H4 (cell line): Measurements from ENCODE around the gene CCT3. TPM values are rescaled to one million over a fixed set of nuclear protein-coding genes. Genes with fewer than 3 reads are reported as not detected.
"Not testable (repeated sequence)": the region's sequence is repeated elsewhere in the genome, so short reads cannot be mapped to it uniquely, and the experiment has no call there.

Experiments
- DNase-seq: peaks from one replicate; pipeline ENCODE4 v3.0.0-alpha.2; 2015; ENCODE audit warnings: low spot score
- total RNA-seq: library from RNA; depleted of rRNA; stranded (reverse); fragments of >200 nt; shearing (Covaris generic); gene quantifications from 2 replicates; pipeline ENCODE4 v1.2.3, GENCODE V29; 2014

CCT3 gene
- total RNA-seq, 1 experiment from 2014 or later, result 584 TPM

DNA sequence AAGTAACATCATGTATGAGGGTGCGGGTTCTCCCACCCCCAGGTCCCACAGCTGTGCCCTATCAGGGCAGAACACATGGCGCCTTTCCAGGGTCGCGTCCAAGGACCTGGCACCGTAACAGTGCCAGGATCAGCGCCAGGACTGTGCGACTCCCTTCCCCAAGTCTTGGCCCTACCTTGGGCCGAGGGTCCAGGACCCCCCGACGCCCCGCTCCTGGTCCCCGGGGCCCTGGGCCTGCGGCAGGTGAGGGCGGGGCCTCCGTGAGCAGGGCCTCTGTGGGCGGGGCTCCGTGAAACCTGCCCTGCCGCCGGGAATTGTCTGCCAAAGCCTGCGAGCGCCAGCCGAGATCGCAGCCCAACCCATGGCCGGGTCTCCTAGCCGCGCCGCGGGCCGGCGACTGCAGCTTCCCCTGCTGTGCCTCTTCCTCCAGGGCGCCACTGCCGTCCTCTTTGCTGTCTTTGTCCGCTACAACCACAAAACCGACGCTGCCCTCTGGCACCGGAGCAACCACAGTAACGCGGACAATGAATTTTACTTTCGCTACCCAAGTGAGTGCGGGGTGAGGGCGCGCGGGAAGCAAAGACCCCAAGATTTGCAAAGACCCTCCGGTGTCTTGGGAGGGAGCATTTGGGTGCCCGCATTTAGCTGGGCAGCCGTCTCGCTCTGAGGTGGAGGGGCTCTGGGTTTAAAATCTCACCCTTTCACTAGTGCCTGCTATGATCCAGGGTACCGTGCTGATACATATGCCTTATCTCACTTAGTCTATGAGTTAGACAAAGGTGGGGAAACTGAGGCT lies 31.0 kb upstream of the CCT3 start, which contains the start of gene RHBG:
TSS of gene RHBG (plus strand) at position 323 of the 796 bp plus-strand sequence. CDS start at position 362, 39 bp downstream.
- no peak for DNase-seq

DNA sequence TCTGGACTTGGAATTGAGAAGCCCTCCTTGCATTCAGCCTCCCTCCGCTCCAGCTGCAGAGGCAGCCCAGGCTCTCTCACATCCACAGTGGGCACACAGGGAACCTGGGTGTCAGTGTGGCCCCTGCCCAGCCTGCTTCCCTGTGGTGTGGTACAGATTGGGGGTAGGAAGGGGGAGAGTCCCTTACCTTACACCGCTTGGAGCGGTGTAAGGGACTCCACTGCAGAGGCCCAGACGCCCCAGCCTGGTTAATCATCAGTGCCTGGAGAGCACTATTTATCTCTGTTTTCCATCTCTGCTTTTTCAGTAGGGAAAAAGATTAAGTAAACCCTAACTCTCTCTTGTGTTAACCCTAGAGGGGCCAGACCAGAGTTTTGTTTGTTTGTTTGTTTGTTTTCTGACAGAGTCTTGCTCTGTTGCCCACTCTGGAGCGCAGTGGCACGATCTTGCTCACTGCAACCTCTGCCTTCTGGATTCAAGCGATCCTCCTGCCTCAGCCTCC lies 30.1 kb upstream of the CCT3 start:
- no peak for DNase-seq

- DNase-seq, result no peak
Observed at GRCh38 chr1:156367383-156368156, 29.5 kb upstream of the CCT3 start.

- DNase-seq, result no peak
Observed at GRCh38 chr1:156366378-156367166, 28.5 kb upstream of the CCT3 start.

DNA sequence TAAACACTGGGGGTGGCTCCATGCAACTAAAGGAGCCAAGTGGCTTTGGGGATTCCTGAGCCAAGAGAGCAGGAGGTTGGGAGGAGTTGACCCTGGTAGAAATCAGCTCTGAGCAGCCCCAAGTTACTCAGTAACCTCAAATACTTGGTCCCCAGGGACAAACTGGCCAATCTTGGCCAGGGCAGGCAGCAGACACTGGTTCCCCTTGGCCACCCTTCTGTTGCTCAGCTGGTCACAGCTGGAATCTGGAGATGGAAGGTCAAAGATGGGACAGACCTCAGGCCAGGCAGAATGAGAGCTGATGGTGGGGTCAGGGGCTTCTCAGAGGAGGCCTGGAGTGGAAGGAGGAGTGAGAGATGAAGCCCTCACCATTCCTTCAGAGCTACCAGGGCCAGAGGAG lies 27.7 kb upstream of the CCT3 start:
- DNase-seq, result no peak

GRCh38 chr1:156360534-156360933 lies 22.4 kb upstream of the CCT3 start:
- no peak for DNase-seq

GRCh38 chr1:156359973-156360372 lies 21.9 kb upstream of the CCT3 start:
- peak; percentile 27 for DNase-seq

- no peak for DNase-seq
Observed at GRCh38 chr1:156359249-156359648, 21.2 kb upstream of the CCT3 start.

DNA sequence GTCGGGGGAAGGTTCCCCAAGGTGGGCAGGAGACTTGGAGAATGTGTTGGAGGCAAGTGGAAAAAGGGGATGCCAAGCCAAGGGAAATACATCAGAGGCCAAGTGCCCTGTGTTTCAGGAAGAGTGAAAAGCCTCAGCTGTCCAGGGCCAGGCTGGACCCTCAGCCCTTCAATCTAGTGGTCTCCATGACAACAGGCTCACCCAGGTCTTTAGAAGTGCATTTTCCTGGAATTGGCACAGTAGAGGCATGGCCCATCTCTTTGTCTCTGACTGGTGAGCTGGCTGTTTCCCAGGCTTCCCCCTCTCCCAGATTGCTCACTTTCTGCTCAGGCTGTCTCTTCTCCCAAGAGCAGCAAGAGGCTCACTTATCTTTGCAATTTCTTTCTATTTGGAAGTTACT lies 20.5 kb upstream of the CCT3 start:
- no peak for DNase-seq

DNA sequence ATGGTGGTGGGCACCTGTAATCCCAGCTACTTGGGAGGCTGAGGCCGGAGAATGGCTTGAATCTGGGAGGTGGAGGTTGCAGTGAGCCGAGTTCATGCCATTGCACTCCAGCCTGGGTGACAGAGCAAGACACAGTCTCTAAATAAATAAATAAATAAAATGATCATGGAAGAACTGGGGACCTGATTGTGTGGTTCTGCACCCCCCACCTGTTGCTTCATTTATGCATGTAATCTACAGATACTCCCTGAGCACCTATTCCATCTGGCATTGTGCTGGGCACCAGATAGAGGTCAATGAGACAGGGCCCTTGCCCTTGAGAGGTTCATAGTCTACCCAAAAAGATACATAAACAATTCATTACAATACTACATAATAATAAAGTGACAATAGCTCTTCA lies 19.9 kb upstream of the CCT3 start:
- no peak for DNase-seq

DNA sequence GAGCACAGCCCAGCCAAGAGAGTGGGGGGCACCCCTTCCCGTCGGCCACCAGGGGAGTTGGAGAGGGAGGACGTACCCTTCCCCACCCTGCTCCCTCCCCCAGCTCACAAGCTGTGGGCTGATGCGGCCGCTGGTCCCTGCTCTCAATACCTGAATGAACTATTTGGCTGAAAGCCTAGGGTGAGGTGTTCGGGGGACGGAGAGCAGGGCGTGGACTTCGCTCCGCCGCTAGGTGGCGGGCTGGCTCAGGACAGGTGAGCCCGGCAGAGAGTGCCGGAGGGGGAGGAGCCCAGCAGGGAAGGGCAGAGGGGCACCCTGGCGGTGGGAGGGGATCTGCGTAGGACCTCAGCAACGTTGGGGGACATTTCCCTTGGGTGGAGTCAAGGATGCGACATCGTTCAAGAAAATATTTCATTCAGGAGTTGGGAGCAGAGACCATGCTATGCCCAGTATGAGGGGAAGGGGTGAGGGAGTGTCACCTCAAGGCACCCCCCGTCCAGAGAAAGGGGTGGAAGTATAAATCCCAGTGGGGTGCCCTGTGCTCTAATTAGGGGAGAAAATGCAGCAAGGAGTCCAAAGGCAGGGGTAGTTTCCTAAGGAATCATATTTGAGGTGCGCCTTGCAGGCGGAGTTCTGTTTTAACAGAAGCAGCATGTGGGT lies 18.9 kb upstream of the CCT3 start:
- DNase-seq, result peak; percentile 49

DNA sequence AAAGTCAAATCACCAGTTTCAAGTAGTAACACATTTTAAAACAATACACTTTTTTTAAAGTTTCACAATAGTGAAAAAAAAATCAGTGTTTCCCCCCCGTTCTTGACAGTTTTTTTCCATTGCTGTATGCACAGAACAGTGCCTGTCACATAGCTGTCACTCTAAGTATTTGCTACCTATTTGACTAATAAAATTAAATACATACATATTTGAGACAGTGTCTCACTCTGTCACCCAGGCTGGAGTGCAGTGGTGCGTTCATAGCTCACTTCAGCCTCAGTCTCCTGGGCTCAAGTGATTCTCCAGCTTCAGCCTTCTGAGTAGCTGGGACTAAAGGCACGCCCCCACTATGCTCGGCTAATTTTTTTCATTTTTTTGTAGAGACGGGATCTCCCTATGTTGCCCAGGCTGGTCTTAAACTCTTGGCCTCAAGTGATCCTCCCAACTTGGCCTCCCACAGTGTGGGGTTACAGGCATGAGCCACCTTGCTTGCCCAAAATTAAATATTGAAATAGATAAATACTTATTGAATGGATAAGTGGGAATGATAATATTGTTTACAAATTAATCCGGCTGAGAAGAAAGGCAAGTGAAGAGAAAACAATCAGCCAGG lies 18.3 kb upstream of the CCT3 start:
- DNase-seq, result no peak

- DNase-seq, result not testable (repeated sequence)
Observed at GRCh38 chr1:156352481-156352880, 14.4 kb upstream of the CCT3 start.

DNA sequence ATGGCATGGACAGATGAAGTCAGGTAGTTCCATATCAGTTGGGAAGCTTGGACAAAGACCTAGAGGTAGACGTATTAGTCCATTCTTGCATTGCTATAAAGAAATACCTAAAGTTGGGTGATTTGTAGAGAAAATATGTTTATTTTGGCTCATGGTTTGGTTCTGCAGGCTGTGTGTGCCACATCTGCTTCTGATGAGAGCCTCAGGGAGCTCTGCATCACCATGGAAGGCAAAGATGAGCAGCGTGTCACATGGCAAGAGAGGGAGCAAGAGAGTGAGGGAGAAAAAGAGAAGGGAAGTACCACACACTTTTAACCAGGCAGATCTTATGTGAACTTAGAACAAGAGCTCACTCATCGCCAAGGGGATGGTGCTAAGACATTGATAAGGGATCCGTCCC lies 9.2 kb upstream of the CCT3 start:
- no peak for DNase-seq

DNA sequence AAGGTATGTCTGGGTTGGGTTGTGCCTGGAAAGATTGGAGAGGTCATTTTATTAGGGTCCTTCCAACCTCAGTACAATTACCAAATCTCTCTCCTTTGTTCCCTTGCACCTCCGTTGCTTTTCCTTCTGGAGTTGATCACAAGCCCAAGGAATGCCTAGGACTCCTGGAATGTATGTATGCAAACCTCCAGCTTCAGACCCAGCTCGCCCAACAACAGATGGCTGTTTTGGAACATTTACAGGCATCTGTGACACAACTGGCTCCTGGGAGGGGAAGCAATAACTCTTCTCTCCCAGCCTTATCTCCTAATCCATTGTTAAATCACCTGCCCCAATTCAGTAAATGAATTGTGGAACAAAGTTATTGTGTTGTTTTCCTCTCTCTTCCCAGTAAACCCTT lies 8.5 kb upstream of the CCT3 start:
- no peak for DNase-seq

DNA sequence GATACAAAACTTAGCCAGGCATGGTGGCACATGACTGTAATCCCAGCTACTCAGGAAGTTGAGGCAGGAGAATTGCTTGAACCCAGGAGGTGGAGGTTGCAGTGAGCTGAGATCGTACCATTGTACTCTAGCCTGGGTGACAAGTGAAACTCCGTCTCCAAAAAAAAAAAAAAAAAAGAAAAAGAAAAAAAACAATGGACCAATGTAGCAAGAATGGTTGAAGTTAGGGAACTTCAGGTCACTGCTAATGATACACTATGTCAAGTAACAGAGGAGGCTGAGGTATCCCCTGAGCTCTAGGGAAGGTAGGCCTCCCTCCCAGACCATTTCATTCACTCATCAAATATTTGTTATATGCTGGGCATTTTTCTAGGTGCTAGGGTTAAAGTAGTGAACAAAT lies 7.9 kb upstream of the CCT3 start:
- DNase-seq, result not testable (repeated sequence)

DNA sequence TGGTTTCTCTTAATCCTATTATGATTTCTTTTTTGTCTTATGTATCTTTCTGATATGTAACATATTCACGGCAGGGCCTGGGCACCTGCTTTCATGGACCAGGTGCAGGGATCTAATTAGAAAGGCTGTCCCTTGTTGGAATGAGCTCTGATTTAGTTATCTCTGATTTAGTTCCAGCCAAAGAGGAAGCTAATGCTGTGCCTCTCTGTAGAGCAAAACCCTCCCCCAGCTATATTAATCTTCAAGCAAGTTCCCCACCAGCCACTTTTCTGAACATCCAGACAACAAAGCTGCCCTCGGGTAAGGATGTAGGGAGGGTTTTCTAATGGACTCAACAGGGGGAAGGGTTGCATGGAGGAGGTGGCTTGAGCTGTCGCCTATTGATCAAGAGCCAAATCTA lies 6.3 kb upstream of the CCT3 start:
- DNase-seq, result no peak

- DNase-seq, result no peak
Observed at GRCh38 chr1:156342166-156342955, 4.3 kb upstream of the CCT3 start.

DNA sequence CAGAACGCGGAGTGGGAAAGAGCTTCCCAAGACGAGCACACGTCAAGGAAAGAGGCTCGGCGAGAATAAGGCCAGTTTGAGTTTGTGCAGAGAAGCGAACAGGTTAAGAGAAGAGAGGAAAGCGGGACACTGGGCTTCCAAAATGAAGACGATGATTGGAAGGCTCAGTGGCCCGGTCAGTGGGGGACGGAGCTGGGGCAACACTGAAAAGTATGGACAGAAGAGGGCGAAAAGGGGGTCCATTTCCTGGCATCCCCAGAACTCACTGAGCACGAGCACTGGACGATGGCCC lies 258 bp downstream of the CCT3 start:
- DNase-seq, result no peak

- DNase-seq, result no peak
Observed at GRCh38 chr1:156337052-156337887, 822 bp downstream of the CCT3 start.
